ENCODE measurements around the gene TRIM24. TPM values are rescaled to one million over a fixed set of nuclear protein-coding genes. Genes with fewer than 3 reads are reported as not detected.

TRIM24 gene
- polyA plus RNA-seq, 1 donor (not counting 4 experiments of a cell fraction or from before 2014, with no cell fraction given): 7.9 TPM

GRCh38 chr7:138606236-138606635 is 146.2 kb downstream of the TRIM24 start:
- Histone ChIP-seq H3K9ac (ENCODE audit: control insufficient read depth, extremely low read depth, insufficient read depth, low read length) (no peak overlapping the region), H3K27ac (ENCODE audit: control insufficient read depth, insufficient read depth, low read length) (no peak overlapping the region), H3K27me3 (ENCODE audit: control insufficient read depth, extremely low read depth, insufficient read depth, low read length) (no peaks in the 10 kb centered on the region), H3K4me3 (ENCODE audit: control insufficient read depth in 2 of 3, extremely low read depth in 1 of 3, insufficient read depth in 2 of 3, low read depth in 1 of 3, low read length in 3 of 3) (no peak overlapping the region), H3K4me1 (ENCODE audit: control insufficient read depth, extremely low read depth, insufficient read depth, low read length) (no peaks in the 10 kb centered on the region), H3K4me2 (ENCODE audit: control insufficient read depth, extremely low read depth, insufficient read depth, low read depth, low read length) (no peak overlapping the region), H4K20me1 (ENCODE audit: control insufficient read depth, extremely low read depth, insufficient read depth, low read length) (no peaks in the 10 kb centered on the region), H3K36me3 (ENCODE audit: control insufficient read depth in 2 of 2, extremely low read depth in 1 of 2, insufficient read depth in 2 of 2, low read length in 2 of 2) (no peaks in the 10 kb centered on the region), H3K9me3 (ENCODE audit: control insufficient read depth, low read depth, low read length) (no peaks in the 10 kb centered on the region), H3K9me1 (ENCODE audit: control insufficient read depth, extremely low read depth, insufficient read depth, low read length) (no peaks in the 10 kb centered on the region), H3K79me2 (ENCODE audit: control insufficient read depth, insufficient read depth, low read length) (no peaks in the 10 kb centered on the region), H2AFZ (ENCODE audit: control insufficient read depth, low read length) (no peak overlapping the region)
- FAIRE-seq (no peak), DNase-seq (ENCODE audit: low read depth, low spot score) (no peak)
- dilution Hi-C loops (cut with MboI; ENCODE audit: extremely low pct_ligation_motif_present, low sequenced_read_pairs): no loop called here
- TF ChIP-seq EZH2 (IDR thresholded peaks at IDR 0.05; ENCODE audit: low read length): no peak
- TF ChIP-seq, protein P1, sequence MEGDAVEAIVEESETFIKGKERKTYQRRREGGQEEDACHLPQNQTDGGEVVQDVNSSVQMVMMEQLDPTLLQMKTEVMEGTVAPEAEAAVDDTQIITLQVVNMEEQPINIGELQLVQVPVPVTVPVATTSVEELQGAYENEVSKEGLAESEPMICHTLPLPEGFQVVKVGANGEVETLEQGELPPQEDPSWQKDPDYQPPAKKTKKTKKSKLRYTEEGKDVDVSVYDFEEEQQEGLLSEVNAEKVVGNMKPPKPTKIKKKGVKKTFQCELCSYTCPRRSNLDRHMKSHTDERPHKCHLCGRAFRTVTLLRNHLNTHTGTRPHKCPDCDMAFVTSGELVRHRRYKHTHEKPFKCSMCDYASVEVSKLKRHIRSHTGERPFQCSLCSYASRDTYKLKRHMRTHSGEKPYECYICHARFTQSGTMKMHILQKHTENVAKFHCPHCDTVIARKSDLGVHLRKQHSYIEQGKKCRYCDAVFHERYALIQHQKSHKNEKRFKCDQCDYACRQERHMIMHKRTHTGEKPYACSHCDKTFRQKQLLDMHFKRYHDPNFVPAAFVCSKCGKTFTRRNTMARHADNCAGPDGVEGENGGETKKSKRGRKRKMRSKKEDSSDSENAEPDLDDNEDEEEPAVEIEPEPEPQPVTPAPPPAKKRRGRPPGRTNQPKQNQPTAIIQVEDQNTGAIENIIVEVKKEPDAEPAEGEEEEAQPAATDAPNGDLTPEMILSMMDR (optimal IDR thresholded peaks at IDR 0.05 in 1 of 3, IDR thresholded peaks at IDR 0.05 in 1 of 3, conservative IDR thresholded peaks at IDR 0.05 in 1 of 3; ENCODE audit: extremely low read depth in 1 of 3, insufficient read depth in 2 of 3, low read length in 3 of 3): no peak

- no peak overlapping the region for H3K4me2 ChIP-seq (ENCODE audit: control insufficient read depth, extremely low read depth, insufficient read depth, low read depth, low read length)
- H4K20me1 ChIP-seq (ENCODE audit: control insufficient read depth, extremely low read depth, insufficient read depth, low read length): no peaks in the 10 kb centered on the region
- dilution Hi-C loops (cut with MboI; ENCODE audit: extremely low pct_ligation_motif_present, low sequenced_read_pairs): no loop called here
- no peak overlapping the region for H2AFZ ChIP-seq (ENCODE audit: control insufficient read depth, low read length)
- no peak overlapping the region for H3K4me3 ChIP-seq (ENCODE audit: control insufficient read depth in 2 of 3, extremely low read depth in 1 of 3, insufficient read depth in 2 of 3, low read depth in 1 of 3, low read length in 3 of 3)
- H3K36me3 ChIP-seq (ENCODE audit: control insufficient read depth in 2 of 2, extremely low read depth in 1 of 2, insufficient read depth in 2 of 2, low read length in 2 of 2): no peaks in the 10 kb centered on the region
- H3K9ac ChIP-seq (ENCODE audit: control insufficient read depth, extremely low read depth, insufficient read depth, low read length): no peak overlapping the region
- H3K27ac ChIP-seq (ENCODE audit: control insufficient read depth, insufficient read depth, low read length): no peak overlapping the region
- H3K4me1 ChIP-seq (ENCODE audit: control insufficient read depth, extremely low read depth, insufficient read depth, low read length): no peaks in the 10 kb centered on the region
- H3K79me2 ChIP-seq (ENCODE audit: control insufficient read depth, insufficient read depth, low read length): no peaks in the 10 kb centered on the region
- DNase-seq (ENCODE audit: low read depth, low spot score) (no peak), FAIRE-seq (no peak)
- no peaks in the 10 kb centered on the region for H3K9me1 ChIP-seq (ENCODE audit: control insufficient read depth, extremely low read depth, insufficient read depth, low read length)
- no peaks in the 10 kb centered on the region for H3K9me3 ChIP-seq (ENCODE audit: control insufficient read depth, low read depth, low read length)
- no peak for TF ChIP-seq EZH2 (IDR thresholded peaks at IDR 0.05; ENCODE audit: low read length)
- TF ChIP-seq, protein P1 (optimal IDR thresholded peaks at IDR 0.05 in 1 of 3, IDR thresholded peaks at IDR 0.05 in 1 of 3, conservative IDR thresholded peaks at IDR 0.05 in 1 of 3; ENCODE audit: extremely low read depth in 1 of 3, insufficient read depth in 2 of 3, low read length in 3 of 3): no peak
- H3K27me3 ChIP-seq (ENCODE audit: control insufficient read depth, extremely low read depth, insufficient read depth, low read length): no peaks in the 10 kb centered on the region
These were observed 147.4 kb downstream of the TRIM24 start for GRCh38 chr7:138607216-138608126.
